Naive B cell (primary cell): Measurements from ENCODE around the gene ROBO1. TPM values are rescaled to one million over a fixed set of nuclear protein-coding genes. Genes with fewer than 3 reads are reported as not detected.

Experiments used
- ATAC-seq, 2 donors: fragments of 150-1000 bp; cut with Tn5 transposase; 2 replicates each; pipeline ENCODE4 v1.10.0; 2021; ENCODE audit warnings: low read depth in 2 of 2, mild to moderate bottlenecking in 2 of 2, moderate library complexity in 2 of 2
- DNase-seq: peaks from one replicate; pipeline ENCODE4 v3.0.0; 2022
- H3K27ac Mint-ChIP-seq, 6 donors: one replicate each; pipeline ENCODE4 v1.8.0; 2020 to 2022; ENCODE audit warnings: mild to moderate bottlenecking in 6 of 6, mixed read lengths in 6 of 6, moderate library complexity in 5 of 6, inconsistent platforms in 2 of 6
- H3K27me3 Mint-ChIP-seq, 3 donors: one replicate each; pipeline ENCODE4 v1.8.0; 2021 to 2022; ENCODE audit warnings: mixed read lengths in 3 of 3, mild to moderate bottlenecking in 1 of 3
- H3K36me3 Mint-ChIP-seq, 2 donors: one replicate each; pipeline ENCODE4 v1.8.0; 2020 to 2022; ENCODE audit warnings: mixed read lengths in 2 of 2, inconsistent platforms in 1 of 2, mild to moderate bottlenecking in 1 of 2
- H3K4me1 Mint-ChIP-seq, 3 donors: one replicate each; pipeline ENCODE4 v1.8.0; 2020 to 2022; ENCODE audit warnings: mixed read lengths in 3 of 3, inconsistent platforms in 1 of 3, mild to moderate bottlenecking in 1 of 3, moderate library complexity in 1 of 3
- H3K4me3 Mint-ChIP-seq, 8 donors: one replicate each; pipeline ENCODE4 v1.8.0; 2020 to 2022; ENCODE audit warnings: mild to moderate bottlenecking in 8 of 8, mixed read lengths in 8 of 8, moderate library complexity in 8 of 8, inconsistent platforms in 2 of 8
- H3K9me3 Mint-ChIP-seq, 7 donors: one replicate each; pipeline ENCODE4 v1.8.0; 2020 to 2022; ENCODE audit warnings: mixed read lengths in 7 of 7, mild to moderate bottlenecking in 5 of 7, inconsistent platforms in 2 of 7, moderate library complexity in 1 of 7
- polyA plus RNA-seq, 6 donors: library from polyadenylated mRNA; unstranded; fragments of 300-500 nt; fragmentation: Illumina TruSeq; gene quantifications; one replicate each; pipeline ENCODE4 v1.2.3, GENCODE V29; 2021; ENCODE audit warnings: low read depth in 6 of 6

Gene ROBO1
- polyA plus RNA-seq, 6 donors from 2014 or later, result 0.39 to 0.44 TPM; not detected in 4

GRCh38 chr3:78794431-78794830 is 973.4 kb downstream of the ROBO1 start:
- Mint-ChIP-seq H3K36me3 (no peaks in the 10 kb centered on the region), H3K4me1 (no peaks in the 10 kb centered on the region), H3K27me3 (no peaks in the 10 kb centered on the region), H3K27ac (no peak overlapping the region), H3K4me3 (no peak overlapping the region), H3K9me3 (peaks cover 0 to 9% (median 3%) of the 10 kb centered on the region in 7 donors)
- ATAC-seq, result no peak
- no peak for DNase-seq

- no peaks in the 10 kb centered on the region for H3K36me3 Mint-ChIP-seq
- ATAC-seq (no peak), DNase-seq (no peak)
- peaks cover 0 to 9% (median 3%) of the 10 kb centered on the region in 7 donors for H3K9me3 Mint-ChIP-seq
- no peaks in the 10 kb centered on the region for H3K27me3 Mint-ChIP-seq
- H3K4me1 Mint-ChIP-seq, result no peaks in the 10 kb centered on the region
- no peak overlapping the region for H3K4me3 Mint-ChIP-seq
- no peak overlapping the region for H3K27ac Mint-ChIP-seq
Measured at GRCh38 chr3:78792733-78793132, 975.1 kb downstream of the ROBO1 start.

DNA sequence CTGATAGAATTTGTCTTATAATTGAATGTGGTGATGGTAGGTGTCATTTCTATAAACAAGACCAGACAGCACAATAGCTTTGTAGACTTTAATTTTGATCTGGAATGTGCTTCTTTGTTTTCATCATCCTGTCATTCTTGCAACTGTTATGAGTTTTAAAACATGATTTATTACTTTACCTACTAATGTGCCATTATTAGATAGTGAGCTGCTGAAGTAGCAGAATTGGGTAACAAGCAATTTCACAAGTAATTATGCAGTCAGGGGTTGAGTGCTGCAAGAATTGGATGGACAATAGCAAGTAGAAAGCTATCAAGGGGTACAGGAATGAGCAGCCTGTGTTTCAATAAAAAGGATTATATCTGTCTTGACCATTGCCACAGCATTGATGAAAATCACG is 975.6 kb downstream of the ROBO1 start:
- Mint-ChIP-seq H3K36me3 (no peaks in the 10 kb centered on the region), H3K4me3 (no peak overlapping the region), H3K27me3 (no peaks in the 10 kb centered on the region), H3K27ac (no peak overlapping the region), H3K9me3 (peaks cover 0 to 9% (median 3%) of the 10 kb centered on the region in 7 donors), H3K4me1 (no peaks in the 10 kb centered on the region)
- no peak for ATAC-seq
- no peak for DNase-seq

- H3K4me3 Mint-ChIP-seq, result no peak overlapping the region
- no peak for ATAC-seq
- peaks cover 0 to 7% (median 3%) of the 10 kb centered on the region in 7 donors for H3K9me3 Mint-ChIP-seq
- no peak overlapping the region for H3K27ac Mint-ChIP-seq
- no peak for DNase-seq
- H3K27me3 Mint-ChIP-seq, result no peaks in the 10 kb centered on the region
- H3K4me1 Mint-ChIP-seq, result no peaks in the 10 kb centered on the region
- H3K36me3 Mint-ChIP-seq, result no peaks in the 10 kb centered on the region
Measured at GRCh38 chr3:78791753-78792152, 976.0 kb downstream of the ROBO1 start.

DNA sequence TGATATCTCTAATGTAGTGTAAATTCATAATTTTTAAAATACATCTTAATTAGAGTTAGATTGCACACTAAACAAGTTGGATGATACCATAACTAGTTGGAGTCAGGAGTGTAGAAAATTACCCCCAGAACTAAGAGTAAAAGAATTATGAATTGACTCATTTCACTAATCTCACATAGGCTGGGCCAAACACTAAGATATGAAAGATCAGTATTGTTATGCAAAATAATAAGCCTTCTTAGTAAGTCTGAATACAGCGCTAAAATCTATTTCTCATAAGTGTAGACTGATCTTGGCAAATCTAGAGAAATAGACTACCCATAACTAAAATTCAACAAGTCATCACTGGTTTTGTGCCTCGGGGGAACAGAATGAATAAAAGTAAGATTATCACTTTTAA is 979.0 kb downstream of the ROBO1 start:
- ATAC-seq, result no peak

GRCh38 chr3:78785004-78785403 is 982.8 kb downstream of the ROBO1 start:
- Mint-ChIP-seq H3K27ac (no peak overlapping the region), H3K27me3 (no peaks in the 10 kb centered on the region), H3K4me3 (no peak overlapping the region), H3K36me3 (no peaks in the 10 kb centered on the region), H3K4me1 (no peaks in the 10 kb centered on the region), H3K9me3 (peaks cover 0 to 5% (median 2%) of the 10 kb centered on the region in 7 donors)
- DNase-seq, result no peak
- ATAC-seq, result no peak

More for the DNA sequence above, 979.0 kb downstream of the ROBO1 start:
- no peaks in the 10 kb centered on the region for H3K36me3 Mint-ChIP-seq
- H3K4me1 Mint-ChIP-seq, result no peaks in the 10 kb centered on the region
- DNase-seq, result no peak
- no peaks in the 10 kb centered on the region for H3K27me3 Mint-ChIP-seq
- H3K27ac Mint-ChIP-seq, result no peak overlapping the region
- H3K9me3 Mint-ChIP-seq, result peaks cover 0 to 2% (median 0%) of the 10 kb centered on the region in 7 donors
- H3K4me3 Mint-ChIP-seq, result no peak overlapping the region

DNA sequence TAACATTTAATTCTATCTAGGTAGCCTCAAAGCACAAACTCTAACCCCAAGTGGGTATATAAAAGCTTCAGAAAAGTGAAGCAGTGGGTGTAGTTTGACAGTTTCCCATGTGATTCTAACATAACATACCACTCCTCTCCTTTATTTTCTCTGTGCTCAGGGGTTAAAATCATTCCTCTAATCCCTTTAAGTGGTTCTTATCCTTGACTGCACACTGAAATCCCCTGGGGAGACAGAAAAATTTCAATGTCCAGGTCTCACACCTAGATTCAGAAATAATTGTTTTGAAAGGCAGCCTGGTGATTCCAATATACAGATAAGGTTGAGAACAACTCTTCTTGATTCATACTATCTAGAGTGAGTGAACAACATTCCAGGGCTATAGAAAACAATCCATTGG is 986.4 kb downstream of the ROBO1 start:
- H3K36me3 Mint-ChIP-seq, result no peaks in the 10 kb centered on the region
- no peak overlapping the region for H3K27ac Mint-ChIP-seq
- peaks cover 0 to 11% (median 7%) of the 10 kb centered on the region in 7 donors for H3K9me3 Mint-ChIP-seq
- no peaks in the 10 kb centered on the region for H3K4me1 Mint-ChIP-seq
- H3K4me3 Mint-ChIP-seq, result no peak overlapping the region
- no peak for ATAC-seq
- DNase-seq, result no peak
- no peaks in the 10 kb centered on the region for H3K27me3 Mint-ChIP-seq

DNA sequence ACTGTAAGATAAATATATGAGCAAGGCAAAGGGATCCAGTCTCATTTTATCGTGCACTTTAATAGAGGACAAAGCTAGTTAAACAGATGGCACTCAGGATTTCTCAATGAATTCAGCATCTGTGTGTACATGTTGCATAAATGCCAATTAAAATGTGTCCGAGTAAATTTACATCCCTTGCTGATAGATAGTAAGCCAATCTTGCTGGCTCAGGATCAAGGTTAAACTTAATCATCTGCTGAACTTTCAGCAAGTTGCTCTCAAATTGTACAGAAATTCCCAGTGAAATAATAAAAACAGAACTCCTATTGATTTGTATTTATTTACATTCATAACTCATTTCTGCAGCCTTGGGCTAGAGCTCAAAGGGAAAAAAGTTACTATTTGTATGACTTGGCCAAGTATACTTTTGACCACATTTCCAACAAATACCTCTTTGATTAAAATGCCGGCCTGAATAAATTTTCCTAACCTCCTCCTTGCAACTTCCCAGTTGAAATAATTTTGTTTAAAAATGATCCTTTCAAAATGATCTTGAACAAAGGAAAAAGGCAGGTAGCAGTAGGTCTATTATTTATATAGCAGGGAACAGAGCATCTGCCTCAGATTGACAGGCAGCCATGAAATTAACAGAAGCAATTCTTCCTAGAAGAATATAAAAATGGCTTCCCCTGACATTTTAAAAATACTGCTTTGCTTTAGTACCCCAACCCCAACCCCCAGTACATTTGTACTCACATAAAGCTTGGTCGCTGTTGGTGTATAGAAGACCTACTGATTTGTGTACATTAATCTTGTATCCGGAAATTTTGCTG is 1001.9 kb downstream of the ROBO1 start:
- Mint-ChIP-seq H3K27ac (no peak overlapping the region), H3K4me1 (no peaks in the 10 kb centered on the region), H3K27me3 (no peaks in the 10 kb centered on the region), H3K36me3 (no peaks in the 10 kb centered on the region), H3K9me3 (peaks cover 0 to 14% (median 0%) of the 10 kb centered on the region in 7 donors), H3K4me3 (no peak overlapping the region)
- ATAC-seq (no peak), DNase-seq (no peak)

GRCh38 chr3:78764634-78765033 is 1003.2 kb downstream of the ROBO1 start:
- no peaks in the 10 kb centered on the region for H3K4me1 Mint-ChIP-seq
- no peaks in the 10 kb centered on the region for H3K27me3 Mint-ChIP-seq
- ATAC-seq (no peak), DNase-seq (no peak)
- no peak overlapping the region for H3K4me3 Mint-ChIP-seq
- peaks cover 0 to 11% (median 0%) of the 10 kb centered on the region in 7 donors for H3K9me3 Mint-ChIP-seq
- H3K36me3 Mint-ChIP-seq, result no peaks in the 10 kb centered on the region
- H3K27ac Mint-ChIP-seq, result no peak overlapping the region

GRCh38 chr3:78762121-78762520 is 1005.7 kb downstream of the ROBO1 start:
- H3K27ac Mint-ChIP-seq, result no peak overlapping the region

DNA sequence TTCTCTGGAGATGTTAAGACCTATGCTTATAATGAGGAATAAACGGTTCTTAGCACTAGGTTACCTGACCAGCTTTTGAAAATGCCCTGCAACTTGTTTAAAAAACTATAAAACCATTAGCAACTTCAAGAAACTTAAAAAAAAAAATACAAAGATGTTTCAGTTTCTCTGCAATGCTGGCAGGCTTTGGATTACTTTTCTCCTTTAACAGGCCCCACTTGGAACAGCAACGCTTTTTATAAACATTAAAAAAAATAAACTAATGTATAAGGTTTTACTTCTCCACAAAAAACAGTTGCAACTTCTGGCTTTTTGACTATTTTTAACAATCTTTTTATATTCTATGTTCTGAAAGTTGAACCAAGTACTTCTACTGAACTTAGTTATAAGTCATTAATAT is 1006.7 kb downstream of the ROBO1 start:
- Mint-ChIP-seq H3K4me3 (no peak overlapping the region), H3K36me3 (no peaks in the 10 kb centered on the region), H3K27me3 (no peaks in the 10 kb centered on the region), H3K27ac (no peak overlapping the region), H3K9me3 (peaks cover 0 to 3% (median 0%) of the 10 kb centered on the region in 7 donors), H3K4me1 (no peaks in the 10 kb centered on the region)
- DNase-seq (no peak), ATAC-seq (no peak)

More at GRCh38 chr3:78762121-78762520, 1005.7 kb downstream of the ROBO1 start:
- ATAC-seq (no peak), DNase-seq (no peak)
- Mint-ChIP-seq H3K4me3 (no peak overlapping the region), H3K27me3 (no peaks in the 10 kb centered on the region), H3K36me3 (no peaks in the 10 kb centered on the region), H3K9me3 (peaks cover 0 to 5% (median 0%) of the 10 kb centered on the region in 7 donors), H3K4me1 (no peaks in the 10 kb centered on the region)

- H3K36me3 Mint-ChIP-seq, result no peaks in the 10 kb centered on the region
- H3K27me3 Mint-ChIP-seq, result no peaks in the 10 kb centered on the region
- no peaks in the 10 kb centered on the region for H3K4me1 Mint-ChIP-seq
- DNase-seq (no peak), ATAC-seq (no peak)
- no peak overlapping the region for H3K27ac Mint-ChIP-seq
- peaks cover 0 to 4% (median 2%) of the 10 kb centered on the region in 7 donors for H3K9me3 Mint-ChIP-seq
- H3K4me3 Mint-ChIP-seq, result no peak overlapping the region
Measured at GRCh38 chr3:78757731-78758130, 1010.1 kb downstream of the ROBO1 start.

DNA sequence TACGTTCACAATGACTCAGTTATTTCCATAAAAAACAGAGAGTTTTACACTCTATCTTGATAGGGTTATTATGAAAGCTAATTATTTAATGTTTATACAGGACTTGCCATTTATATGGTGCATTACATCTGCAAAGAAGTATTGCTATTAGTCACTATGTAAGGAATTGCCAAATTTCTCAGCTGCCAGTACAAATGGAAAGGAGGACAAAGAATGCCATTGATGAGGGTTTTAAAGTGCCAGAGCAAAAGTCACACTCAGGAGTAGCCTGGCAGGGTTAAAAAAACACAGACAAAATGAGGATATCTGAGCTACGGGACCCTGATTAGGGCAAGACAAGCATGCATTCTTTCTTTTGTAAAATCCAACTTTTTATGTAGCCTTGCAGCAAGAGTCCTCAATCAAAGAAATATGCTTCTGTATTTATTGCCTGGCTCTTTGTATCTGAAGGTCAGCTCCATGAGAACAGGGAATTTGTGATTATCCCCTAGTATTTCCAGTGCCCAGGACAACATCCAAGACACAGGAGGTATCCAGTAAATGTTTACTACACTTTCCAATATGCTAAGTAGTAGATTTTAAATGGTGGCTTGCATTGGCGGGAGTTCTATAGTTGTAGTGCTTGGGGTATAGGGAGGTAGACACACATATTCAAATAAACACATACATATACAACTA is 1013.6 kb downstream of the ROBO1 start:
- H3K27ac Mint-ChIP-seq, result no peak overlapping the region
- ATAC-seq (no peak), DNase-seq (no peak)
- H3K36me3 Mint-ChIP-seq, result no peaks in the 10 kb centered on the region
- no peaks in the 10 kb centered on the region for H3K4me1 Mint-ChIP-seq
- H3K4me3 Mint-ChIP-seq, result no peak overlapping the region
- H3K27me3 Mint-ChIP-seq, result no peaks in the 10 kb centered on the region
- peaks cover 0 to 4% (median 2%) of the 10 kb centered on the region in 7 donors for H3K9me3 Mint-ChIP-seq

DNA sequence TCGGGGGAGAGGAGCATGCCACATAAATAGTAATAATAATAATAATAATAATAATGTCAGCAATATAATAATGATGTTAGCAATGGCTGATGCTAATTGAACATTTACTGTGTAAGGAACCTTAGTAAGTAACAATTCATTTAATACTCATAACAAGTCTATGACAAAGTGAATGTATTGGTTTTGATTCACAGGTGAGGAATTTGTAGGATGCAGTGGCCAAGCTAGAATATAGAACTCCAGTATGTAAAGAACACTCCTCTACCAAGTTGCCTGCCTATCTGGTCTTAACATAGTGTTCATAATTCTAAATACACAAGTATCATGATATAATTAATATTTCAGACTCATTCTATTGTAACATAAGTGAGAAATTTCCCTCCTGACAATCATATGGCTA is 1016.5 kb downstream of the ROBO1 start:
- no peak overlapping the region for H3K27ac Mint-ChIP-seq
- no peaks in the 10 kb centered on the region for H3K36me3 Mint-ChIP-seq
- no peaks in the 10 kb centered on the region for H3K27me3 Mint-ChIP-seq
- DNase-seq (no peak), ATAC-seq (no peak)
- no peaks in the 10 kb centered on the region for H3K4me1 Mint-ChIP-seq
- H3K9me3 Mint-ChIP-seq, result peaks cover 0 to 3% (median 2%) of the 10 kb centered on the region in 7 donors
- no peak overlapping the region for H3K4me3 Mint-ChIP-seq
